ENCODE measurements around the gene PGAM4.

- TF ChIP-seq GTF2F1 (IDR thresholded peaks at IDR 0.05; ENCODE audit: low read length) (no peak), MYC (CRISPR knock-in tag; IDR thresholded peaks at IDR 0.05; ENCODE audit: borderline replicate concordance) (no peak), SP4 (CRISPR knock-in tag; IDR thresholded peaks at IDR 0.05) (no peak), REST (IDR thresholded peaks at IDR 0.05; ENCODE audit: borderline replicate concordance in 1 of 2, low read depth in 1 of 2, low read length in 2 of 2) (no peak), PHB2 (IDR thresholded peaks at IDR 0.05; ENCODE audit: partially characterized antibody) (no peak), GABPA (IDR thresholded peaks at IDR 0.05; ENCODE audit: low read depth, low read length) (no peak), GABPA (CRISPR knock-in tag; IDR thresholded peaks at IDR 0.05; ENCODE audit: low read depth) (no peak), ZFAT (CRISPR knock-in tag; conservative IDR thresholded peaks at IDR 0.05) (no peak), ZNF766 (CRISPR knock-in tag; IDR thresholded peaks at IDR 0.05; ENCODE audit: borderline replicate concordance) (no peak), KIAA2018 (CRISPR knock-in tag; IDR thresholded peaks at IDR 0.05; ENCODE audit: borderline replicate concordance) (no peak), ZC3H4 (CRISPR knock-in tag; IDR thresholded peaks at IDR 0.05; ENCODE audit: borderline replicate concordance) (no peak)
These were observed 38.9 kb downstream of the PGAM4 start for GRCh38 chrX:77930581-77930980.
